Vagina (tissue), 2 donors: ENCODE measurements around the gene TMSB10. TPM values are rescaled to one million over a fixed set of nuclear protein-coding genes. Genes with fewer than 3 reads are reported as not detected.

ENCODE experiments used
- DNase-seq, 2 donors: peaks; one replicate each; pipeline ENCODE4 v3.0.0-alpha.2; 2017; ENCODE audit errors: extremely low spot score in 2 of 2
- H3K27ac ChIP-seq: fragments of 200-600 bp; sonication (generic); one replicate; pipeline ENCODE4 v1.5.1; 2019
- H3K27me3 ChIP-seq: fragments of 200-600 bp; sonication (generic); one replicate; pipeline ENCODE4 v1.5.1; 2019
- H3K36me3 ChIP-seq, 2 donors: fragments of 200-600 bp; sonication (generic); one replicate each; pipeline ENCODE4 v1.5.1; 2017 to 2019
- H3K4me1 ChIP-seq: fragments of 200-600 bp; sonication (generic); one replicate; pipeline ENCODE4 v1.5.1; 2019
- H3K4me3 ChIP-seq, 2 donors: fragments of 200-600 bp; sonication (generic); 1 replicate in 1 of 2; 2 replicates in 1 of 2; pipeline ENCODE4 v1.5.1; 2016 to 2019
- H3K9me3 ChIP-seq: fragments of 200-600 bp; sonication (generic); one replicate; pipeline ENCODE4 v1.5.1; 2019
- POLR2A ChIP-seq, 2 donors: fragments of 450-650 bp; IDR thresholded peaks; one replicate each; pipeline ENCODE4 v1.6.1; 2017; ENCODE audit warnings: antibody characterized with exemption in 2 of 2, mild to moderate bottlenecking in 2 of 2, moderate library complexity in 2 of 2
- POLR2AphosphoS5 ChIP-seq, 2 donors: sonication (generic); formaldehyde crosslinking; IDR thresholded peaks; one replicate each; pipeline ENCODE4 v1.9.0; 2017; ENCODE audit warnings: antibody characterized with exemption in 2 of 2, mild to moderate bottlenecking in 2 of 2, low read depth in 1 of 2; ENCODE audit not compliant: insufficient read depth in 1 of 2
- intact Hi-C: fragments of 100-400 bp; cut with DNase I; formaldehyde crosslinking; loops from one replicate; pipeline ENCODE4 v1.15.1; 2023
- total RNA-seq: library from RNA; depleted of rRNA; stranded (reverse); fragments of >200 nt; gene quantifications from one replicate; pipeline ENCODE4 v1.2.3, GENCODE V29; 2016
- TF ChIP-seq, protein P1 (sequence below), 3 experiments: fragments of 450-650 bp in 2 of 3; fragments of 200-600 bp in 1 of 3; sonication (generic) in 1 of 3; IDR thresholded peaks; one replicate each; pipeline ENCODE4 v1.5.1; 2017 to 2019; ENCODE audit warnings: antibody characterized with exemption in 3 of 3, mild to moderate bottlenecking in 2 of 3, moderate library complexity in 2 of 3

Gene TMSB10
- total RNA-seq, 1 donor from 2014 or later, result 2,211 TPM

DNA sequence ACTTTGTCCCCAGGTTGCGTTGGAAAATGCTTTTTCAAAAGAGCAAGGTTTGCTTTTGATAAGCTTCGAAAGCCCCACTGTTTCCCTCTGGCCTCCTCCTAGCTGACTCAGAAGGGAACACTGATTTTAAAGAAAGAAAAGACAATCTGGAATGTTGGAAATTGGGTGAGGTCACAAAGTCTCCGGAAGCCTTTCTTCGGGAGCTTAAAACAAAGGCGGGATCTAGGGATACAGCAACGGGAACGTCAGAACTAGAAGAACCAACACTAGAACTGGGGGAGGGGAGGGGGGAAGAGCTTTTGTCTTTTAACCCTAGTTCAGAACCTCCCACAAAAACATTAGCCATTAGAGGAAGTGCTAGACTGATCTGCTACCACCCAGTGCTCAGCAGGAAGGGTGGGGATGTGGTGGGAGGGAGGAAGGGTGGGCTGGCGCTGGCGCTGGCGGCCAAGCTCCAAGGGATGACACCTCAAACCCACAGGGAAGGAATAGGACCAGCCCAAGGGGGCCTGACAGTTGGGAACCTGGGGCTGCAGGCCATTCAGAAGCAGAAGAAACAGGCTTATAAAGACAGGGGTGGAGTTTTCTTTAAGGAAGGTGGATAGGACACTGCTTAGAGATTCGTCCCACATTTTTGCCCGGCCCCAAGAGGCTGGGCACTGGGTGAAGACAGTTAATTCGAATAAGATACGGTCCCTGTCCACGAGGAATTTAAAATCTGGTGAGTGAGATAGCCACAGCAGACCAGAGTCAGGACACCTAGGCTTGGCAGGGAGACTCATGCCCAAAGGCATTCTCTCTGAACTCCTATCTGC lies 1.7 kb downstream of the TMSB10 start:
- no peaks in the 10 kb centered on the region for H3K27me3 ChIP-seq
- H3K4me3 ChIP-seq, result peak overlapping the region; percentile 82 to 84
- H3K36me3 ChIP-seq, result peaks cover 0 to 5% of the 10 kb centered on the region in 2 donors
- intact Hi-C loops, result loop anchor here (10.0 kb wide), 1 partner anchor 388 kb away; no protein-coding TSS in a partner anchor
- peaks cover 19% of the 10 kb centered on the region for H3K4me1 ChIP-seq
- peak overlapping the region; percentile 92 for H3K27ac ChIP-seq
- no peaks in the 10 kb centered on the region for H3K9me3 ChIP-seq
- TF ChIP-seq POLR2AphosphoS5 (IDR thresholded peaks at IDR 0.05; ENCODE audit: insufficient read depth in 1 of 2, low read depth in 1 of 2), result peak; percentile 39 to 46
- TF ChIP-seq, protein P1, sequence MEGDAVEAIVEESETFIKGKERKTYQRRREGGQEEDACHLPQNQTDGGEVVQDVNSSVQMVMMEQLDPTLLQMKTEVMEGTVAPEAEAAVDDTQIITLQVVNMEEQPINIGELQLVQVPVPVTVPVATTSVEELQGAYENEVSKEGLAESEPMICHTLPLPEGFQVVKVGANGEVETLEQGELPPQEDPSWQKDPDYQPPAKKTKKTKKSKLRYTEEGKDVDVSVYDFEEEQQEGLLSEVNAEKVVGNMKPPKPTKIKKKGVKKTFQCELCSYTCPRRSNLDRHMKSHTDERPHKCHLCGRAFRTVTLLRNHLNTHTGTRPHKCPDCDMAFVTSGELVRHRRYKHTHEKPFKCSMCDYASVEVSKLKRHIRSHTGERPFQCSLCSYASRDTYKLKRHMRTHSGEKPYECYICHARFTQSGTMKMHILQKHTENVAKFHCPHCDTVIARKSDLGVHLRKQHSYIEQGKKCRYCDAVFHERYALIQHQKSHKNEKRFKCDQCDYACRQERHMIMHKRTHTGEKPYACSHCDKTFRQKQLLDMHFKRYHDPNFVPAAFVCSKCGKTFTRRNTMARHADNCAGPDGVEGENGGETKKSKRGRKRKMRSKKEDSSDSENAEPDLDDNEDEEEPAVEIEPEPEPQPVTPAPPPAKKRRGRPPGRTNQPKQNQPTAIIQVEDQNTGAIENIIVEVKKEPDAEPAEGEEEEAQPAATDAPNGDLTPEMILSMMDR (IDR thresholded peaks at IDR 0.05), result no peak
- no peak for TF ChIP-seq POLR2A (IDR thresholded peaks at IDR 0.05)
- peak in 1 of 2 donors; percentile 90 for DNase-seq

- Histone ChIP-seq H3K9me3 (no peaks in the 10 kb centered on the region), H3K36me3 (peaks cover 0 to 5% of the 10 kb centered on the region in 2 donors), H3K27me3 (no peaks in the 10 kb centered on the region), H3K4me1 (peaks cover 18% of the 10 kb centered on the region), H3K27ac (no peak overlapping the region), H3K4me3 (no peak overlapping the region)
- intact Hi-C loops, result loop anchor here (10.0 kb wide), 1 partner anchor 386 kb away; no protein-coding TSS in a partner anchor
- DNase-seq, result no peak
- no peak for TF ChIP-seq POLR2A (IDR thresholded peaks at IDR 0.05)
- no peak for TF ChIP-seq POLR2AphosphoS5 (IDR thresholded peaks at IDR 0.05; ENCODE audit: insufficient read depth in 1 of 2, low read depth in 1 of 2)
- TF ChIP-seq, protein P1 (IDR thresholded peaks at IDR 0.05), result no peak
Measured at GRCh38 chr2:84908948-84909713, 3.7 kb downstream of the TMSB10 start.

DNA sequence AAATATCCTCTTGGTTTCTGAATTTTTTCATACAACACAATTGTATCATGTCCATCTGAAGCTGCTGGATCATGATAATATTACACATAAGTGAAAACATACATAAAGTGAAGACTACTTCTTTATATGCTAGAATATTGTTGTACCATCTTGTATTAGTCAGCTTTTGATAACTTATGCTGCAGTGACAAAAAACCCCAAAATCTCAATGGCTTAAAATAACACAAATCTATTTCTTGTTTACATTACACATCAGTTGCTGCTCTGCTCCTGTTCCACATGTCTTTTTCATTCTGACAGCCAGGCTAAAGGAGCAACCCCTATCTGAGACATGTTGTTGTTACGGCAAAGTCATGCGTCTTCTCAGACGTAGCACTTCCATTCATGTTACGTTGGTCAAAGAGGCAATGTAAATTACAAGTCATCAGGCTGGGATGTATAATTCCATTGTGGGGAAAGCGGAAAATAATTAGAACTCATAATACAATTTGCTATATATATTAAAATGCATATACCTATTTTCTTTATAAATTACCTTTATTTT lies 5.8 kb downstream of the TMSB10 start:
- DNase-seq, result no peak
- no peaks in the 10 kb centered on the region for H3K27me3 ChIP-seq
- TF ChIP-seq POLR2A (IDR thresholded peaks at IDR 0.05) (no peak), POLR2AphosphoS5 (IDR thresholded peaks at IDR 0.05; ENCODE audit: insufficient read depth in 1 of 2, low read depth in 1 of 2) (no peak)
- TF ChIP-seq, protein P1 (IDR thresholded peaks at IDR 0.05), result no peak
- no peaks in the 10 kb centered on the region for H3K9me3 ChIP-seq
- no peak overlapping the region for H3K4me3 ChIP-seq
- H3K27ac ChIP-seq, result no peak overlapping the region
- intact Hi-C loops, result no loop called here
- peaks cover 0 to 4% of the 10 kb centered on the region in 2 donors for H3K36me3 ChIP-seq
- H3K4me1 ChIP-seq, result peaks cover 13% of the 10 kb centered on the region

DNA sequence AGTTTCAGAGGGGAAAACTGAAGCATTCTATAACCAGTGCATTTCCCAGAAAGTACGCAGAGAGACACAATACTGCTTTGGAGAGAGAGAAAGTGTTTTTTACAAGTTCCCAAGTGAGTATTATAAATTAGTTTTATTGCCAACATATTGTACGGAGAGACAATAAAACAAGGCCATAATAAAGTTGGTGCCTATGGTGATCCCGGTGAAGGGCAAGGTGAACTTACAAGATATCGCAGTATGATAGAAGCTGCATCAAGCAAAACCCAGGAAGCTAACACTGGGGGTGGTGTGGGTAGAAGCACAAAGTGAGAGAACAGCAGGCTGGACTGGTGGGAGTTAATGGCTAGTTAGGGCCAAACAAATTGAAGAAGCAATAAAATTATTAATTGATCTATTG lies 7.5 kb downstream of the TMSB10 start:
- H3K4me1 ChIP-seq, result peaks cover 7% of the 10 kb centered on the region
- H3K36me3 ChIP-seq, result no peaks in the 10 kb centered on the region
- no peak for DNase-seq
- no peaks in the 10 kb centered on the region for H3K9me3 ChIP-seq
- TF ChIP-seq POLR2AphosphoS5 (IDR thresholded peaks at IDR 0.05; ENCODE audit: insufficient read depth in 1 of 2, low read depth in 1 of 2) (no peak), POLR2A (IDR thresholded peaks at IDR 0.05) (no peak)
- TF ChIP-seq, protein P1 (IDR thresholded peaks at IDR 0.05), result no peak
- no peak overlapping the region for H3K4me3 ChIP-seq
- H3K27ac ChIP-seq, result no peak overlapping the region
- no peaks in the 10 kb centered on the region for H3K27me3 ChIP-seq
- intact Hi-C loops, result no loop called here
